Adrenal gland (tissue), 5 donors: ENCODE measurements around the gene ENOX1.

Experiments
- POLR2A ChIP-seq, 2 donors: fragments of 450-650 bp; IDR thresholded peaks; one replicate each; pipeline ENCODE4 v1.6.1; 2017; ENCODE audit warnings: antibody characterized with exemption in 2 of 2, mild to moderate bottlenecking in 2 of 2, moderate library complexity in 1 of 2
- TF ChIP-seq, protein P1 (sequence below), 6 experiments: fragments of 450-650 bp in 4 of 6; fragments of 200-600 bp in 2 of 6; sonication (generic) in 1 of 6; IDR thresholded peaks; 1 replicate in 5 of 6; 2 replicates in 1 of 6; pipeline versions ENCODE4 v1.5.1 to v1.8.0; 2016 to 2021; ENCODE audit warnings: antibody characterized with exemption in 6 of 6, mild to moderate bottlenecking in 2 of 6, moderate library complexity in 1 of 6
- donor health status: DM: no; HTN: no; CAD: no.

- TF ChIP-seq, protein P1, sequence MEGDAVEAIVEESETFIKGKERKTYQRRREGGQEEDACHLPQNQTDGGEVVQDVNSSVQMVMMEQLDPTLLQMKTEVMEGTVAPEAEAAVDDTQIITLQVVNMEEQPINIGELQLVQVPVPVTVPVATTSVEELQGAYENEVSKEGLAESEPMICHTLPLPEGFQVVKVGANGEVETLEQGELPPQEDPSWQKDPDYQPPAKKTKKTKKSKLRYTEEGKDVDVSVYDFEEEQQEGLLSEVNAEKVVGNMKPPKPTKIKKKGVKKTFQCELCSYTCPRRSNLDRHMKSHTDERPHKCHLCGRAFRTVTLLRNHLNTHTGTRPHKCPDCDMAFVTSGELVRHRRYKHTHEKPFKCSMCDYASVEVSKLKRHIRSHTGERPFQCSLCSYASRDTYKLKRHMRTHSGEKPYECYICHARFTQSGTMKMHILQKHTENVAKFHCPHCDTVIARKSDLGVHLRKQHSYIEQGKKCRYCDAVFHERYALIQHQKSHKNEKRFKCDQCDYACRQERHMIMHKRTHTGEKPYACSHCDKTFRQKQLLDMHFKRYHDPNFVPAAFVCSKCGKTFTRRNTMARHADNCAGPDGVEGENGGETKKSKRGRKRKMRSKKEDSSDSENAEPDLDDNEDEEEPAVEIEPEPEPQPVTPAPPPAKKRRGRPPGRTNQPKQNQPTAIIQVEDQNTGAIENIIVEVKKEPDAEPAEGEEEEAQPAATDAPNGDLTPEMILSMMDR (IDR thresholded peaks at IDR 0.05): no peak
- no peak for TF ChIP-seq POLR2A (IDR thresholded peaks at IDR 0.05)
Observed at GRCh38 chr13:43698758-43699157, 88.0 kb downstream of the ENOX1 start.
